Keratinocyte (primary cell): ENCODE data around the gene MAPK12. TPM values are rescaled to one million over a fixed set of nuclear protein-coding genes. Genes with fewer than 3 reads are reported as not detected.

ENCODE experiments used
- DNase-seq: peaks from one replicate; pipeline ENCODE4 v3.0.0-alpha.2; 2011; ENCODE audit warnings: low read depth, missing footprints, low spot score
- FAIRE-seq: peaks from 2 replicates; lab custom pipeline; 2011; peaks lifted over from hg19 to GRCh38; lab: Jason Lieb, UNC
- H2AFZ ChIP-seq: 2 replicates; pipeline ENCODE4 v1.6.0; 2012; ENCODE audit warnings: low read length, control low read depth, inconsistent platforms; ENCODE audit not compliant: control insufficient read depth
- H3K27ac ChIP-seq: 2 replicates; pipeline ENCODE4 v1.5.1; 2011; ENCODE audit warnings: low read length; ENCODE audit not compliant: control insufficient read depth, insufficient read depth
- H3K27me3 ChIP-seq: 3 replicates; pipeline ENCODE4 v1.6.0; 2011; ENCODE audit warnings: low read length; ENCODE audit not compliant: control insufficient read depth, insufficient read depth; ENCODE audit errors: extremely low read depth
- H3K36me3 ChIP-seq, 2 experiments: 2 replicates in 1 of 2; 3 replicates in 1 of 2; pipeline ENCODE4 v1.5.1; 2011; ENCODE audit warnings: low read length in 2 of 2, mild to moderate bottlenecking in 1 of 2; ENCODE audit not compliant: control insufficient read depth in 2 of 2, insufficient read depth in 2 of 2; ENCODE audit errors: extremely low read depth in 1 of 2
- H3K4me1 ChIP-seq: 3 replicates; pipeline ENCODE4 v1.5.1; 2011; ENCODE audit warnings: low read length; ENCODE audit not compliant: control insufficient read depth, insufficient read depth; ENCODE audit errors: extremely low read depth
- H3K4me2 ChIP-seq: 3 replicates; pipeline ENCODE4 v1.6.0; 2011; ENCODE audit warnings: low read depth, low read length; ENCODE audit not compliant: control insufficient read depth, insufficient read depth; ENCODE audit errors: extremely low read depth
- H3K4me3 ChIP-seq, 3 experiments: fragments of 200-600 bp in 1 of 3; sonication (generic) in 1 of 3; 2 replicates in 2 of 3; 3 replicates in 1 of 3; pipeline ENCODE4 v1.5.1; 2011 to 2016; ENCODE audit warnings: low read length in 3 of 3, mild to moderate bottlenecking in 3 of 3, control low read depth in 2 of 3, inconsistent platforms in 1 of 3, low read depth in 1 of 3, mixed read lengths in 1 of 3, mixed run types in 1 of 3, moderate library complexity in 1 of 3; ENCODE audit not compliant: control insufficient read depth in 2 of 3, insufficient read depth in 2 of 3; ENCODE audit errors: extremely low read depth in 1 of 3
- H3K79me2 ChIP-seq: 2 replicates; pipeline ENCODE4 v1.6.0; 2012; ENCODE audit warnings: low read length; ENCODE audit not compliant: control insufficient read depth, insufficient read depth
- H3K9ac ChIP-seq: 3 replicates; pipeline ENCODE4 v1.6.0; 2011; ENCODE audit warnings: low read length; ENCODE audit not compliant: control insufficient read depth, insufficient read depth; ENCODE audit errors: extremely low read depth
- H3K9me1 ChIP-seq: 3 replicates; pipeline ENCODE4 v1.6.0; 2011; ENCODE audit warnings: low read length; ENCODE audit not compliant: control insufficient read depth, insufficient read depth; ENCODE audit errors: extremely low read depth
- H3K9me3 ChIP-seq: 2 replicates; pipeline ENCODE4 v1.5.1; 2012; ENCODE audit warnings: low read depth, low read length; ENCODE audit not compliant: control insufficient read depth
- H4K20me1 ChIP-seq: 3 replicates; pipeline ENCODE4 v1.6.0; 2011; ENCODE audit warnings: low read length; ENCODE audit not compliant: control insufficient read depth, insufficient read depth; ENCODE audit errors: extremely low read depth
- CTCF ChIP-seq, 3 experiments: IDR thresholded peaks in 1 of 3; conservative IDR thresholded peaks in 1 of 3; optimal IDR thresholded peaks in 1 of 3; 2 replicates in 2 of 3; 3 replicates in 1 of 3; pipeline versions ENCODE3 to v1.5.1; 2011; ENCODE audit warnings: low read length in 3 of 3, mild to moderate bottlenecking in 3 of 3, moderate library complexity in 2 of 3, control low read depth in 1 of 3, inconsistent platforms in 1 of 3; ENCODE audit not compliant: insufficient read depth in 2 of 3; ENCODE audit errors: extremely low read depth in 1 of 3
- EZH2 ChIP-seq: IDR thresholded peaks from one replicate; pipeline ENCODE4 v1.6.1; 2012; ENCODE audit warnings: inconsistent platforms, mild to moderate bottlenecking, low read length, moderate library complexity
- dilution Hi-C: fragments of 300-500 bp; cut with MboI; formaldehyde crosslinking; loops from one replicate; pipeline ENCODE4 v1.7.0; 2020; ENCODE audit warnings: low sequenced_read_pairs; ENCODE audit not compliant: extremely low pct_ligation_motif_present
- polyA plus RNA-seq, 5 experiments: library from polyadenylated mRNA; depleted of rRNA in 3 of 5; stranded (reverse) in 3 of 5; stranded (forward) in 1 of 5; unstranded in 1 of 5; fragments of >200 nt; gene quantifications; 1 replicate in 1 of 5; 2 replicates in 3 of 5; 3 replicates in 1 of 5; pipeline versions ENCODE4 v1.2.1 to v1.2.3, GENCODE V29; 2011 to 2012; ENCODE audit warnings: missing spikeins in 2 of 5, low read depth in 1 of 5, low replicate concordance in 1 of 5

Gene MAPK12
- polyA plus RNA-seq, 1 donor (not counting 4 experiments of a cell fraction or from before 2014, with no cell fraction given): 10.1 TPM

GRCh38 chr22:50269573-50269969 is 8.1 kb upstream of the MAPK12 start:
- no peak for DNase-seq
- dilution Hi-C loops: no loop called here
- peak overlapping the region; percentile 48 for H3K4me2 ChIP-seq
- H3K4me1 ChIP-seq: peaks cover 20% of the 10 kb centered on the region
- no peaks in the 10 kb centered on the region for H3K9me1 ChIP-seq
- H2AFZ ChIP-seq: no peak overlapping the region
- peak overlapping the region; percentile 15 for H3K9ac ChIP-seq
- H4K20me1 ChIP-seq: peaks cover 6% of the 10 kb centered on the region
- peaks cover 5% of the 10 kb centered on the region for H3K27me3 ChIP-seq
- H3K79me2 ChIP-seq: no peaks in the 10 kb centered on the region
- no peak for FAIRE-seq
- no peaks in the 10 kb centered on the region for H3K9me3 ChIP-seq
- TF ChIP-seq CTCF (optimal IDR thresholded peaks at IDR 0.05 in 1 of 3, IDR thresholded peaks at IDR 0.05 in 1 of 3, conservative IDR thresholded peaks at IDR 0.05 in 1 of 3; ENCODE audit: extremely low read depth in 1 of 3, insufficient read depth in 2 of 3, low read length in 3 of 3) (no peak), EZH2 (no peak)
- no peak overlapping the region for H3K27ac ChIP-seq
- peaks cover 0 to 8% of the 10 kb centered on the region in 2 experiments for H3K36me3 ChIP-seq
- peak overlapping the region in 2 of 3 experiments; percentile 44 to 54 for H3K4me3 ChIP-seq

GRCh38 chr22:50268655-50269113 is 7.2 kb upstream of the MAPK12 start:
- no peak for TF ChIP-seq CTCF (optimal IDR thresholded peaks at IDR 0.05 in 1 of 3, IDR thresholded peaks at IDR 0.05 in 1 of 3, conservative IDR thresholded peaks at IDR 0.05 in 1 of 3; ENCODE audit: extremely low read depth in 1 of 3, insufficient read depth in 2 of 3, low read length in 3 of 3)
- no peak for TF ChIP-seq EZH2
- no peaks in the 10 kb centered on the region for H3K9me1 ChIP-seq
- H2AFZ ChIP-seq: no peak overlapping the region
- peaks cover 20% of the 10 kb centered on the region for H3K4me1 ChIP-seq
- no peak overlapping the region for H3K9ac ChIP-seq
- peaks cover 3% of the 10 kb centered on the region for H4K20me1 ChIP-seq
- peaks cover 5% of the 10 kb centered on the region for H3K27me3 ChIP-seq
- H3K9me3 ChIP-seq: no peaks in the 10 kb centered on the region
- H3K79me2 ChIP-seq: no peaks in the 10 kb centered on the region
- H3K4me3 ChIP-seq: no peak overlapping the region
- H3K36me3 ChIP-seq: peaks cover 0 to 2% of the 10 kb centered on the region in 2 experiments
- no peak overlapping the region for H3K27ac ChIP-seq
- DNase-seq (no peak), FAIRE-seq (no peak)
- dilution Hi-C loops: no loop called here
- H3K4me2 ChIP-seq: peak overlapping the region; percentile 48
